Hepatocyte (in vitro differentiated cells): ENCODE data around the gene CRADD. TPM values are rescaled to one million over a fixed set of nuclear protein-coding genes. Genes with fewer than 3 reads are reported as not detected.

Experiments used
- DNase-seq: peaks from one replicate; pipeline ENCODE4 v3.0.0-alpha.2; 2016; ENCODE audit warnings: low spot score
- H2AFZ ChIP-seq: fragments of 200-600 bp; sonication (generic); 2 replicates; pipeline ENCODE4 v1.6.0; 2016; ENCODE audit warnings: antibody characterized with exemption, mild to moderate bottlenecking
- H3K27ac ChIP-seq: fragments of 200-600 bp; sonication (generic); 2 replicates; pipeline ENCODE4 v1.5.1; 2016; ENCODE audit warnings: mild to moderate bottlenecking
- H3K27me3 ChIP-seq: fragments of 200-600 bp; sonication (generic); 2 replicates; pipeline ENCODE4 v1.6.1; 2016
- H3K36me3 ChIP-seq: fragments of 200-600 bp; sonication (generic); replicated peaks from 2 replicates; pipeline ENCODE4 v1.5.1; 2016; ENCODE audit warnings: low read depth; ENCODE audit not compliant: insufficient read depth
- H3K4me1 ChIP-seq: fragments of 200-600 bp; sonication (generic); 2 replicates; pipeline ENCODE4 v1.5.1; 2016; ENCODE audit warnings: mild to moderate bottlenecking, moderate library complexity; ENCODE audit not compliant: insufficient read depth
- H3K4me2 ChIP-seq: fragments of 200-600 bp; sonication (generic); 2 replicates; pipeline ENCODE4 v1.6.0; 2016
- H3K4me3 ChIP-seq: fragments of 200-600 bp; sonication (generic); 2 replicates; pipeline ENCODE4 v1.5.1; 2016; ENCODE audit warnings: mild to moderate bottlenecking
- H3K79me2 ChIP-seq: fragments of 200-600 bp; sonication (generic); 2 replicates; pipeline ENCODE4 v1.6.0; 2017; ENCODE audit warnings: mild to moderate bottlenecking
- H3K9me2 ChIP-seq: fragments of 200-600 bp; sonication (generic); replicated peaks from 2 replicates; pipeline ENCODE4 v1.6.0; 2017; ENCODE audit warnings: mild to moderate bottlenecking; ENCODE audit not compliant: insufficient read depth
- H3K9me3 ChIP-seq: fragments of 200-600 bp; sonication (generic); 2 replicates; pipeline ENCODE4 v1.5.1; 2016; ENCODE audit warnings: low read depth, mild to moderate bottlenecking
- H4K20me1 ChIP-seq: fragments of 200-600 bp; sonication (generic); 2 replicates; pipeline ENCODE4 v1.6.0; 2016; ENCODE audit warnings: mild to moderate bottlenecking; ENCODE audit not compliant: insufficient read depth, poor library complexity, severe bottlenecking
- CTCF ChIP-seq: fragments of 200-600 bp; sonication (generic); IDR thresholded peaks from 2 replicates; pipeline ENCODE4 v1.5.1; 2016; ENCODE audit warnings: antibody characterized with exemption, mild to moderate bottlenecking; ENCODE audit not compliant: poor library complexity
- EZH2 ChIP-seq: fragments of 200-600 bp; sonication (generic); IDR thresholded peaks from 2 replicates; pipeline ENCODE4 v1.6.1; 2016; ENCODE audit warnings: antibody characterized with exemption, mild to moderate bottlenecking, borderline replicate concordance
- EZH2phosphoT487 ChIP-seq: fragments of 200-600 bp; sonication (generic); IDR thresholded peaks from one replicate; pipeline ENCODE4 v1.6.1; 2018; ENCODE audit warnings: antibody characterized with exemption, mild to moderate bottlenecking, low read depth, moderate library complexity; ENCODE audit not compliant: unreplicated experiment, severe bottlenecking
- whole genome bisulfite sequencing: methylation state at CpG from one replicate; pipeline ENCODE4 v1.1.6; 2016; ENCODE audit warnings: low lambda C conversion rate; ENCODE audit errors: missing lambda C conversion rate; 5-methylcytosine and 5-hydroxymethylcytosine counted together
- polyA plus RNA-seq: library from polyadenylated mRNA; unstranded; fragments of >200 nt; fragmentation: Nextera tagmentation; extraction: Ambion mirVana; gene quantifications from 2 replicates; pipeline ENCODE4 v1.2.1, GENCODE V29; 2016
- total RNA-seq: library from RNA; depleted of rRNA; stranded (reverse); fragments of >200 nt; gene quantifications from 2 replicates; pipeline ENCODE4 v1.2.3, GENCODE V29; 2014

CRADD gene
- total and polyA plus RNA-seq, 2 experiments from 2014 or later, result 19.5 to 27.3 TPM

GRCh38 chr12:93733358-93733757, 56.2 kb downstream of the CRADD start:
- Histone ChIP-seq H4K20me1 (no peaks in the 10 kb centered on the region), H3K4me1 (no peaks in the 10 kb centered on the region), H3K9me3 (no peaks in the 10 kb centered on the region), H3K4me3 (no peak overlapping the region), H3K4me2 (no peak overlapping the region), H3K9me2 (no peaks in the 10 kb centered on the region), H3K27me3 (no peaks in the 10 kb centered on the region), H3K27ac (no peak overlapping the region), H3K79me2 (no peaks in the 10 kb centered on the region), H3K36me3 (no peaks in the 10 kb centered on the region), H2AFZ (no peak overlapping the region)
- DNase-seq, result no peak
- WGBS, result 85% methylated on average over 3 of the region's 3 CpGs
- TF ChIP-seq EZH2phosphoT487 (no peak), CTCF (no peak), EZH2 (no peak)

- no peaks in the 10 kb centered on the region for H4K20me1 ChIP-seq
- no peaks in the 10 kb centered on the region for H3K36me3 ChIP-seq
- TF ChIP-seq EZH2phosphoT487, result no peak
- no peak for TF ChIP-seq CTCF
- TF ChIP-seq EZH2, result no peak
- H3K9me2 ChIP-seq, result no peaks in the 10 kb centered on the region
- H3K79me2 ChIP-seq, result no peaks in the 10 kb centered on the region
- no peak for DNase-seq
- H3K9me3 ChIP-seq, result no peaks in the 10 kb centered on the region
- H3K4me3 ChIP-seq, result no peak overlapping the region
- no peaks in the 10 kb centered on the region for H3K4me1 ChIP-seq
- no peak overlapping the region for H3K4me2 ChIP-seq
- no peaks in the 10 kb centered on the region for H3K27me3 ChIP-seq
- H3K27ac ChIP-seq, result no peak overlapping the region
- 98% methylated on average over 5 of the region's 5 CpGs for WGBS
- H2AFZ ChIP-seq, result no peak overlapping the region
Measured at GRCh38 chr12:93733928-93734327, 56.8 kb downstream of the CRADD start.

GRCh38 chr12:93734784-93735183, 57.6 kb downstream of the CRADD start:
- 89% methylated on average over 2 of the region's 2 CpGs for WGBS
- H4K20me1 ChIP-seq, result no peaks in the 10 kb centered on the region
- no peak overlapping the region for H3K27ac ChIP-seq
- H3K4me1 ChIP-seq, result no peaks in the 10 kb centered on the region
- H3K9me2 ChIP-seq, result no peaks in the 10 kb centered on the region
- no peaks in the 10 kb centered on the region for H3K36me3 ChIP-seq
- H3K79me2 ChIP-seq, result no peaks in the 10 kb centered on the region
- no peaks in the 10 kb centered on the region for H3K27me3 ChIP-seq
- no peak for DNase-seq
- no peak overlapping the region for H3K4me3 ChIP-seq
- H3K9me3 ChIP-seq, result no peaks in the 10 kb centered on the region
- no peak overlapping the region for H3K4me2 ChIP-seq
- TF ChIP-seq CTCF (no peak), EZH2phosphoT487 (no peak), EZH2 (no peak)
- H2AFZ ChIP-seq, result no peak overlapping the region

GRCh38 chr12:93736640-93737178, 59.5 kb downstream of the CRADD start:
- Histone ChIP-seq H3K4me3 (no peak overlapping the region), H3K36me3 (no peaks in the 10 kb centered on the region), H3K27me3 (no peaks in the 10 kb centered on the region), H3K79me2 (no peaks in the 10 kb centered on the region), H3K9me3 (no peaks in the 10 kb centered on the region), H3K27ac (no peak overlapping the region), H2AFZ (no peak overlapping the region), H4K20me1 (no peaks in the 10 kb centered on the region), H3K4me2 (no peak overlapping the region), H3K4me1 (peaks cover 12% of the 10 kb centered on the region), H3K9me2 (no peaks in the 10 kb centered on the region)
- no peak for DNase-seq
- TF ChIP-seq EZH2 (no peak), EZH2phosphoT487 (no peak), CTCF (no peak)
